Stimulated activated CD4-positive, alpha-beta T cell treated with anti-CD3 and anti-CD28 coated beads, Interleukin-4, amount 100 ng/mL, for 4 hours (primary cell): Measurements from ENCODE around the gene LIPT2.

Source experiments
- DNase-seq, 2 experiments: peaks; one replicate each; pipeline ENCODE4 v3.0.0-alpha.2; 2020

LIPT2 gene

GRCh38 chr11:74494916-74495315 is 1.4 kb upstream of the LIPT2 start:
- DNase-seq = no peak

- no peak for DNase-seq
Observed at GRCh38 chr11:74493791-74494630, 487 bp upstream of the LIPT2 start.

- DNase-seq = no peak
Observed at GRCh38 chr11:74492084-74492483, 1.4 kb downstream of the LIPT2 start.

GRCh38 chr11:74490941-74491340 is 2.6 kb downstream of the LIPT2 start:
- DNase-seq = no peak

- DNase-seq = no peak
Observed at GRCh38 chr11:74487875-74488274, 5.6 kb downstream of the LIPT2 start.

GRCh38 chr11:74485868-74486267 is 7.7 kb downstream of the LIPT2 start:
- no peak for DNase-seq

- no peak for DNase-seq
Observed at GRCh38 chr11:74480688-74481417, 12.7 kb downstream of the LIPT2 start.

GRCh38 chr11:74479732-74480123 is 13.8 kb downstream of the LIPT2 start:
- DNase-seq = no peak

GRCh38 chr11:74478877-74479731 is 14.4 kb downstream of the LIPT2 start:
- no peak for DNase-seq

GRCh38 chr11:74476536-74476935 is 17.0 kb downstream of the LIPT2 start:
- no peak for DNase-seq

GRCh38 chr11:74474316-74474715 is 19.2 kb downstream of the LIPT2 start:
- no peak for DNase-seq

GRCh38 chr11:74473382-74474173 is 19.9 kb downstream of the LIPT2 start:
- DNase-seq = no peak

GRCh38 chr11:74471668-74472429 is 21.7 kb downstream of the LIPT2 start:
- no peak for DNase-seq

- no peak for DNase-seq
Observed at GRCh38 chr11:74471037-74471436, 22.5 kb downstream of the LIPT2 start.

GRCh38 chr11:74470526-74470925 is 23.0 kb downstream of the LIPT2 start:
- no peak for DNase-seq

- DNase-seq = no peak
Observed at GRCh38 chr11:74468936-74469335, 24.6 kb downstream of the LIPT2 start.

GRCh38 chr11:74468521-74468920 is 25.0 kb downstream of the LIPT2 start:
- no peak for DNase-seq

- DNase-seq = no peak
Observed at GRCh38 chr11:74468058-74468457, 25.5 kb downstream of the LIPT2 start.

- no peak for DNase-seq
Observed at GRCh38 chr11:74466916-74467885, 26.3 kb downstream of the LIPT2 start, which contains the start of gene KCNE3. Gene KCNE3 (minus strand): TSS chr11:74467549. CDS start chr11:74457563, 9,986 bp downstream.

- DNase-seq = no peak
Observed at GRCh38 chr11:74465291-74465708, 28.2 kb downstream of the LIPT2 start.
